ENCODE measurements around the gene UCK1. TPM values are rescaled to one million over a fixed set of nuclear protein-coding genes. Genes with fewer than 3 reads are reported as not detected.

UCK1 gene
- total and polyA plus RNA-seq, 2 of the 8 experiments (the other 6 are each of a cell fraction or from before 2014, with no cell fraction given) = 35.1 to 42.0 TPM

DNA sequence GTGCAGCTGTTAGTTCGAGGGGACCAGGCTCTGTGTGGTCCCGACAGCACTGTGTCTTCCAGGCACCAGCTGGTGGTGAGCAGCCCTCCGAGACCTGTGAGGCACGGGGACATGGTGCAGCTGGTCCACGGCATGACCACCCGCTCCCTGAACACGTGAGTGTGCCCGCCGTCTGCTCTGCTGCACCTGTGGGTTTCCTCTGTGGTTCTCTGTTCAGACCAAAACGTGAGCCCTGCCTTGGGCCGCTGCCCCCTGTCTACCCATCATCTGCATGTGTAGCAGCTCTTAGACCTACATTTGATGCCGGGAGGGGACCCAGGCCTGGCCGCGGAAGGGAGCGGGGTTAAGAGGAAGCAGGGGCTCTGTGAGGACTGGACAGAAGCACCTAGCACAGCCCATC lies 17.9 kb downstream of the UCK1 start:
- Histone ChIP-seq H2AK5ac (ENCODE audit: low read depth, low read length) (no peak overlapping the region), H4K8ac (ENCODE audit: extremely low read depth, insufficient read depth, low read length) (no peak overlapping the region; the same call in 1 of the 2 replicates), H3K4me2 (ENCODE audit: insufficient read depth in 1 of 2, low read depth in 2 of 2, low read length in 2 of 2) (no peak overlapping the region), H3K4me3 (ENCODE audit: extremely low read depth in 1 of 4, insufficient read depth in 2 of 4, low read depth in 3 of 4, low read length in 4 of 4) (no peak overlapping the region), H3K23me2 (ENCODE audit: low read depth, low read length) (no peaks in the 10 kb centered on the region), H3K27me3 (replicated peaks in 1 of 4; ENCODE audit: control insufficient read depth in 3 of 4, extremely low read depth in 1 of 4, insufficient read depth in 3 of 4, low read length in 3 of 4) (no peaks in the 10 kb centered on the region), H3K4me1 (replicated peaks in 1 of 4; ENCODE audit: control insufficient read depth in 3 of 4, insufficient read depth in 4 of 4, low read length in 3 of 4) (no peaks in the 10 kb centered on the region), H3K79me1 (ENCODE audit: low read depth, low read length) (no peaks in the 10 kb centered on the region), H3K56ac (replicated peaks; ENCODE audit: insufficient read length, low read depth, low read length) (no peak overlapping the region), H4K20me1 (replicated peaks in 1 of 2; ENCODE audit: control insufficient read depth in 1 of 2, insufficient read depth in 2 of 2, low read length in 2 of 2) (peaks cover 0 to 4% of the 10 kb centered on the region in 2 experiments), H3K23ac (ENCODE audit: insufficient read length) (no peak overlapping the region), H3K27ac (ENCODE audit: low read depth, low read length) (no peak overlapping the region), H3K36me3 (ENCODE audit: control insufficient read depth in 2 of 4, insufficient read depth in 4 of 4, low read length in 3 of 4) (peaks cover 18 to 59% (median 38%) of the 10 kb centered on the region in 4 experiments), H2AFZ (ENCODE audit: low read length) (no peak overlapping the region), H3K4ac (replicated peaks; ENCODE audit: insufficient read length, low read depth, low read length) (no peak overlapping the region), H3K9ac (replicated peaks in 1 of 4; ENCODE audit: extremely low read depth in 1 of 4, low read depth in 3 of 4, low read length in 3 of 4) (no peak overlapping the region), H2BK120ac (replicated peaks; ENCODE audit: low read depth, low read length) (no peak overlapping the region), H3K9me3 (ENCODE audit: insufficient read depth in 2 of 2, low read depth in 1 of 2, low read length in 1 of 2) (peaks cover 3 to 5% of the 10 kb centered on the region in 2 experiments; a peak in 2 of 4 replicates), H2BK5ac (ENCODE audit: low read depth, low read length) (no peak overlapping the region), H3K79me2 (ENCODE audit: control insufficient read depth in 1 of 2, insufficient read depth in 2 of 2, low read length in 2 of 2) (no peaks in the 10 kb centered on the region), H4K91ac (replicated peaks; ENCODE audit: insufficient read length, low read length) (no peak overlapping the region), H3K18ac (ENCODE audit: extremely low read depth, low read length) (no peak overlapping the region), H4K5ac (ENCODE audit: insufficient read length, low read depth, low read length) (no peak overlapping the region), H3K14ac (ENCODE audit: insufficient read length) (no peak overlapping the region), H2BK20ac (ENCODE audit: low read length) (no peak overlapping the region), H2BK15ac (ENCODE audit: low read length) (no peak overlapping the region), H2BK12ac (ENCODE audit: low read depth, low read length) (no peak overlapping the region)
- DNase-seq (ENCODE audit: low read depth in 1 of 2, low spot score in 2 of 2) (no peak), FAIRE-seq (no peak)
- CTCF ChIA-PET (ENCODE audit: partially characterized antibody) = interaction anchor here (0.5 to 1.3 kb wide), 5 partner anchors 10 to 332 kb away, joined by 3 to 4 read pairs (median 3); partner anchors contain the start of gene POMT1
- POLR2A ChIA-PET (ENCODE audit: partially characterized antibody) = interaction anchor here (0.6 to 3.8 kb wide), 4 partner anchors 9 to 72 kb away, joined by 3 to 24 read pairs (median 8); no protein-coding TSS in a partner anchor
- WGBS, 2 experiments (ENCODE audit: extremely low coverage in 1 of 2, insufficient coverage in 1 of 2, insufficient read length in 1 of 2, insufficient replicate concordance in 2 of 2, low coverage in 1 of 2, low lambda C conversion rate in 2 of 2, missing lambda C conversion rate in 1 of 2) = 86% methylated on average over 15 of the region's 15 CpGs; no CpG with 5 or more reads in 1 of the 2 experiments

Measured in H1 (cell line).